ENCODE results near the gene TRIM74. TPM values are rescaled to one million over a fixed set of nuclear protein-coding genes. Genes with fewer than 3 reads are reported as not detected.
"Not testable (repeated sequence)": the region's sequence is repeated elsewhere in the genome, so short reads cannot be mapped to it uniquely, and the experiment has no call there.

The TRIM74 gene
- total RNA-seq (2022) (0.26 and 1.0 TPM in 2 replicates), Bru-seq, nascent RNA (percentile 30 among the genes with signal in this experiment), BruChase-seq, experiment 1, labeled RNA remaining after a 6-hour chase (percentile 50 among the genes with signal in this experiment), BruChase-seq, experiment 2, labeled RNA remaining after a 2-hour chase (percentile 40 among the genes with signal in this experiment)
- long read RNA-seq: 0 reads

DNA sequence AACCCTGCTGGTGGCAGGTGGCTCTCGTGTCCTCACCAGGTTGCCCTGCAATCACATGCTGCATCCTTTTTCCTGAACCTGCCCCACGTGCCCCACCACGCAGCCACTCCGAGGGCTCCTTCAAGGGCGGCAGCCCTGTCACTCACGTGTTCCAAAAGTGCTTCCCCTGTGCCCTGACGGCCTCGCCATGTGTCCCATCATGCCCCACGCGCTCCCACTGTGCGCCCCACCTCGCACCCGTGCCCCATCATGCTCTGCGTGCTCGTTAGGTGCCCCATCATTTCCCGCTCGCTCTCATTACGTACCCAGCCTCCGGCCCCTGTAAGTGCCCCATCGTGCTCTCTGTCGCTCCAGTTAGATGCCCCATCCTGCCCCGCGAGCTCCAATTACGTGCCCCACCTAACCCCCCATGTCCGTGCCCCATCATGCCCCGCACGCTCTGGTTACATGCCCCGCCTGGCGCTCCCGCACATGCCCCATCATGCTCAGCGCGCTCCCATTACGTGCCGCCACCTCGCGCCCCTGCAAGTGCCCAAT is at the start of gene TRIM74:
Gene TRIM74 (minus strand): TSS at position 487 of the 537 bp plus-strand sequence. CDS start 3,309 bp downstream, outside the sequence.
- POLR2A ChIA-PET; DNase-seq (ENCODE audit: unreplicated experiment); H3K4me3 Mint-ChIP-seq (ENCODE audit: unreplicated experiment); H3K36me3 Mint-ChIP-seq (ENCODE audit: insufficient read depth, unreplicated experiment); H3K4me1 Mint-ChIP-seq (ENCODE audit: insufficient read depth, unreplicated experiment); intact Hi-C loops (cut with micrococcal nuclease); H3K27ac Mint-ChIP-seq (ENCODE audit: low read depth, unreplicated experiment); BruUV-seq (replicated peaks); CTCF ChIA-PET; H3K27me3 Mint-ChIP-seq (ENCODE audit: insufficient read depth, unreplicated experiment); H3K9me3 Mint-ChIP-seq (ENCODE audit: unreplicated experiment): not testable (repeated sequence)

- H3K36me3 Mint-ChIP-seq (ENCODE audit: insufficient read depth, unreplicated experiment); DNase-seq (ENCODE audit: unreplicated experiment); BruUV-seq (replicated peaks); H3K27ac Mint-ChIP-seq (ENCODE audit: low read depth, unreplicated experiment); H3K27me3 Mint-ChIP-seq (ENCODE audit: insufficient read depth, unreplicated experiment); intact Hi-C loops (cut with micrococcal nuclease); POLR2A ChIA-PET; H3K9me3 Mint-ChIP-seq (ENCODE audit: unreplicated experiment); H3K4me1 Mint-ChIP-seq (ENCODE audit: insufficient read depth, unreplicated experiment); CTCF ChIA-PET: not testable (repeated sequence)
- H3K4me3 Mint-ChIP-seq (ENCODE audit: unreplicated experiment): peak overlapping the region; percentile 85
Measured at GRCh38 chr7:73006491-73006890, 37.2 kb upstream of the TRIM74 start.

GRCh38 chr7:73005693-73006447 is 36.6 kb upstream of the TRIM74 start:
- H3K27me3 Mint-ChIP-seq (ENCODE audit: insufficient read depth, unreplicated experiment); H3K36me3 Mint-ChIP-seq (ENCODE audit: insufficient read depth, unreplicated experiment); CTCF ChIA-PET; H3K4me1 Mint-ChIP-seq (ENCODE audit: insufficient read depth, unreplicated experiment); H3K9me3 Mint-ChIP-seq (ENCODE audit: unreplicated experiment); POLR2A ChIA-PET; intact Hi-C loops (cut with micrococcal nuclease); BruUV-seq (replicated peaks): not testable (repeated sequence)
- DNase-seq (ENCODE audit: unreplicated experiment): peak; percentile 73
- Mint-ChIP-seq H3K27ac (ENCODE audit: low read depth, unreplicated experiment) (peak overlapping the region; percentile 93), H3K4me3 (ENCODE audit: unreplicated experiment) (peak overlapping the region; percentile 85)

- Mint-ChIP-seq H3K4me3 (ENCODE audit: unreplicated experiment) (peak overlapping the region; percentile 85), H3K27ac (ENCODE audit: low read depth, unreplicated experiment) (peak overlapping the region; percentile 93)
- H3K9me3 Mint-ChIP-seq (ENCODE audit: unreplicated experiment); DNase-seq (ENCODE audit: unreplicated experiment); intact Hi-C loops (cut with micrococcal nuclease); H3K4me1 Mint-ChIP-seq (ENCODE audit: insufficient read depth, unreplicated experiment); H3K36me3 Mint-ChIP-seq (ENCODE audit: insufficient read depth, unreplicated experiment); H3K27me3 Mint-ChIP-seq (ENCODE audit: insufficient read depth, unreplicated experiment); CTCF ChIA-PET; POLR2A ChIA-PET: not testable (repeated sequence)
- TSS peak; percentile 87 for BruUV-seq (replicated peaks)
Measured at GRCh38 chr7:73005356-73005692, 36.1 kb upstream of the TRIM74 start.

GRCh38 chr7:72997887-72998468 is 28.7 kb upstream of the TRIM74 start:
- H3K27me3 Mint-ChIP-seq (ENCODE audit: insufficient read depth, unreplicated experiment); H3K4me3 Mint-ChIP-seq (ENCODE audit: unreplicated experiment); CTCF ChIA-PET; H3K4me1 Mint-ChIP-seq (ENCODE audit: insufficient read depth, unreplicated experiment); H3K9me3 Mint-ChIP-seq (ENCODE audit: unreplicated experiment); H3K27ac Mint-ChIP-seq (ENCODE audit: low read depth, unreplicated experiment); H3K36me3 Mint-ChIP-seq (ENCODE audit: insufficient read depth, unreplicated experiment); intact Hi-C loops (cut with micrococcal nuclease); DNase-seq (ENCODE audit: unreplicated experiment); POLR2A ChIA-PET: not testable (repeated sequence)
- TSS peak; percentile 3 for BruUV-seq (replicated peaks)

- H3K27me3 Mint-ChIP-seq (ENCODE audit: insufficient read depth, unreplicated experiment); CTCF ChIA-PET; BruUV-seq (replicated peaks); H3K9me3 Mint-ChIP-seq (ENCODE audit: unreplicated experiment); H3K4me1 Mint-ChIP-seq (ENCODE audit: insufficient read depth, unreplicated experiment); H3K36me3 Mint-ChIP-seq (ENCODE audit: insufficient read depth, unreplicated experiment); H3K4me3 Mint-ChIP-seq (ENCODE audit: unreplicated experiment); intact Hi-C loops (cut with micrococcal nuclease); H3K27ac Mint-ChIP-seq (ENCODE audit: low read depth, unreplicated experiment); POLR2A ChIA-PET; DNase-seq (ENCODE audit: unreplicated experiment): not testable (repeated sequence)
Measured at GRCh38 chr7:72997447-72997846, 28.2 kb upstream of the TRIM74 start.

DNA sequence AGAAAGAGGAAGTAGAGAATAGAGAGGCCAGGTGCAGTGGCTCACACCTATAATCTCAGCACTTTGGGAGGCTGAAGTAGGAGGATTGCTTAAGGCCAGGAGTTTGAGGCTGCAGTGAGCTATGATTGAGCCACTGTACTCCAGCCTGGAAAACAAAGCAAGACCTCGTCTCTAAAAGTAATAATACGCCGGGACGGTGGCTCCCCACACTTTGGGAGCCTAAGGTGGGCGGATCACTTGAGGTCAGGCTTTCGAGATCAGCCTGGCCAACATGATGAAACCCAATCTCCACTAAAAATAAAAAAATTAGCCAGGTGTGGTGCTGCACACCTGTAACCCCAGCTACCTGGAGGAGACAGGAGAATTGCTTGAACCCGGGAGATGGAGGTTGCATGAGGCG is 26.2 kb upstream of the TRIM74 start:
- H3K9me3 Mint-ChIP-seq (ENCODE audit: unreplicated experiment); H3K27ac Mint-ChIP-seq (ENCODE audit: low read depth, unreplicated experiment); POLR2A ChIA-PET; intact Hi-C loops (cut with micrococcal nuclease); BruUV-seq (replicated peaks); CTCF ChIA-PET; H3K27me3 Mint-ChIP-seq (ENCODE audit: insufficient read depth, unreplicated experiment); H3K4me3 Mint-ChIP-seq (ENCODE audit: unreplicated experiment); DNase-seq (ENCODE audit: unreplicated experiment); H3K4me1 Mint-ChIP-seq (ENCODE audit: insufficient read depth, unreplicated experiment); H3K36me3 Mint-ChIP-seq (ENCODE audit: insufficient read depth, unreplicated experiment): not testable (repeated sequence)

GRCh38 chr7:72990146-72990913 is 21.1 kb upstream of the TRIM74 start:
- H3K4me3 Mint-ChIP-seq (ENCODE audit: unreplicated experiment); H3K4me1 Mint-ChIP-seq (ENCODE audit: insufficient read depth, unreplicated experiment); H3K27ac Mint-ChIP-seq (ENCODE audit: low read depth, unreplicated experiment); H3K36me3 Mint-ChIP-seq (ENCODE audit: insufficient read depth, unreplicated experiment); DNase-seq (ENCODE audit: unreplicated experiment); CTCF ChIA-PET; H3K9me3 Mint-ChIP-seq (ENCODE audit: unreplicated experiment); intact Hi-C loops (cut with micrococcal nuclease); POLR2A ChIA-PET; BruUV-seq (replicated peaks); H3K27me3 Mint-ChIP-seq (ENCODE audit: insufficient read depth, unreplicated experiment): not testable (repeated sequence)

DNA sequence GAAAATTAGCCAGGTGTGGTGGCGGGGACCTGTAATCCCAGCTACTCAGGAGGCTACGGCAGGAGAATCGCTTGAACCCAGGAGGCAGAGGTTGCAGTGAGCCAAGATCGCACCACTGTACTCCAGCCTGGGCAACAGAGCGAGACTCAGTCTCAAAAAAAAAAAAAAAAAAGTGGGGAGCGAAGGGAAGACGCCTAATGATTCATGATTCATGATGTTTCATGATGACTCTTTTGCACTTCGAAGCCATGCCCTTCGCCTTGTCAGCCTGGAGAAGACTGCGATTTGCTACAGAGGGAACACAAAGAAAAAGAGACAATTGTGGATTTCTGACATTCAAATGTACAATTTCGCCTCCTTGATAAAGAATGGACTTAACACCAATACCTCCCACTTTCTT is 12.8 kb upstream of the TRIM74 start:
- H3K27ac Mint-ChIP-seq (ENCODE audit: low read depth, unreplicated experiment); H3K36me3 Mint-ChIP-seq (ENCODE audit: insufficient read depth, unreplicated experiment); POLR2A ChIA-PET; BruUV-seq (replicated peaks); intact Hi-C loops (cut with micrococcal nuclease); H3K4me1 Mint-ChIP-seq (ENCODE audit: insufficient read depth, unreplicated experiment); H3K4me3 Mint-ChIP-seq (ENCODE audit: unreplicated experiment); CTCF ChIA-PET; DNase-seq (ENCODE audit: unreplicated experiment); H3K9me3 Mint-ChIP-seq (ENCODE audit: unreplicated experiment); H3K27me3 Mint-ChIP-seq (ENCODE audit: insufficient read depth, unreplicated experiment): not testable (repeated sequence)
